HG03460 (cell line): ENCODE measurements around the gene BUB1.
"Not testable (repeated sequence)": the region's sequence is repeated elsewhere in the genome, so short reads cannot be mapped to it uniquely, and the experiment has no call there.

ENCODE experiments used
- ATAC-seq: cut with Tn5 transposase; IDR thresholded peaks from one replicate; pipeline ENCODE4 v1.9.1; 2021; ENCODE audit not compliant: unreplicated experiment

Gene BUB1

DNA sequence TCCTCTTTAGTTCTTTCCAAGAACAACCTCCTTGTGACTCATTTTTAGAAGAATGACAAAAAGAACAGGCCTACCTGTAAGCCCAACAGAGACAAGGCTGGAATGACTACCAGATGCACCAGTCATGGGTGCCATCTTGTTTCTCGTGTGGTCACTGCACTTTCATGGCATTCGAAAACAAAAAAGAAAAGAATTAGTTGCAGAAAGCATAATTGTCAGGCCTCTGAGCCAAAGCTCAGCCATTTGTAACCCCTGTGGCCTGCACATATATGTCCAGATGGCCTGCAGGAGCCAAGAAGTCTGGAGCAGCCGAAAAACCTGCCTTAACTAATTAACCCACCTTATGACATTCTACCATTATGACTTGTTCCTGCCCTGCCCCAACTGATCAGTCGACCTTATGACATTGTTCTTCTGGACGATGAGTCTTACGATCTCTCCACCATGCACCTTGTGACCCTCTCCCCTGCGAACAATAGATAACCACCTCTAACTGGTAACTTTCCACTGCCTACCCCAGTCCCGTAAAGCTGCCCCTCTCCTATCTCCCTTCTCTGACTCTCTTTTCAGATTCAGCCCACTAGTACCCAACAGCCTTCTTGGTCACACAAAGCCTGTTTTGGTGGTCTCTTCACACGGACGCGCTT lies 13.9 kb upstream of the BUB1 start:
- no peak for ATAC-seq

DNA sequence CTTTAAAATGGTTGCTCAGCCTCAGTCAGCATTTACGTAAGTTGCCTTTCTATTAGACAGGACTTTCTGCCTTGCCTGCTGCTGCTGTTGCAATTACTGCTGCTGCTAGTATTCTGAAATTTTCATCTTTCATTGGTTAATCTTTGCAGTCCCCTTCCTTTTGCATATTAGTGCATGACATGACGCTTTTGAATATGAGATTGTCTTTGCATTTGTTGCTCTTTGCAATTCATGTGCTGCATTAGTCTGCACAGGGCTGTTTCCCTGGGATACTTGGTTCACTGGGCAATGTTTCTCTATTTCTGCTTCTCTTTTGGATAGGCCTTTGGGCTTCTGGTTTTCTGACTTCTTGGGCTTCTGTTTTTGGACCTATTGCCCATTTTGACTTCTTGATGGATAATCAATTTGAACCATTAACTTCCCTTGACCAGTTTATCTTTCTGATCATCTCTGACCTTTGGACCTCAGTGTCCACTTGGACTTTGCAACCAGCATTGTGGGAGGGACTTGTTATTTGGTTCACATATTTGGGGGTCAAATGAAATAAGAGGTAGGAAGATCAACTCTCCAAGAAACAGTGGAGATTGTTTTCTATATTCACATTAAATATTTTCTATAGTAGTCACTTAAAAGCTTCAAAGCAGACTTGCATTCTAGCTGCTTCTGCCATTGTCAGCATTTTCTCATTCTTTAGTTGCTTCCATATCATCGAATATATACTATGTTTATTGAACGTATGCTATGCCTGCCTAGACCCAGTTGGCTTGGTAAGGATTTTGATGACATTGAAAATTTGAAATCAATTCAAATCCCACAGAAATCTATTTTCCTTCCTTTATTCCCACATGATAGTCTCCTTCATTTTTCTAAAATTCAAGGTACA lies 12.5 kb upstream of the BUB1 start:
- ATAC-seq: no peak

DNA sequence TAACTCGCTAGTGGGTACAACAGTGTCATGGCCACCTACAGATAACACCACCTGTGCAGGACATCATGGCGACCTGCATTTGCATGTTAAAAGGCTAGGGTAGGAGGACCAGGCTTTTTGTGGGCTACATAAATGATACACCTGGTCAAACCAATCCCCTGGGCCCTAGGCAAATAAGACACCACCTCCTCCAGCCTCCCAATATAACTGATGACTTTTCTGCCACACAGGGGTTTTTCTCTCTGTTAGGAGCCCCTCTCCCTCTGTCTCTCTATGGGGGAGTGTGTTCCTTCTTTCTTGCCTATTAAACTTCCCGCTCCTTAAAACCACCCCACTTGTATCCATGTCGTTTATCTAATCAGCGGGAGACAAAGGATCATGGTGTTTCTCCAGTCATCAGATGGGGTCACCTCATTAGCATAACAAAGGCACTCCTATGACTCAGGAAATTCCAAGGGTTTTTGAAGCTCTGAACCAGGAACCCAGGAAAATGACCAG lies 10.8 kb upstream of the BUB1 start:
- no peak for ATAC-seq

DNA sequence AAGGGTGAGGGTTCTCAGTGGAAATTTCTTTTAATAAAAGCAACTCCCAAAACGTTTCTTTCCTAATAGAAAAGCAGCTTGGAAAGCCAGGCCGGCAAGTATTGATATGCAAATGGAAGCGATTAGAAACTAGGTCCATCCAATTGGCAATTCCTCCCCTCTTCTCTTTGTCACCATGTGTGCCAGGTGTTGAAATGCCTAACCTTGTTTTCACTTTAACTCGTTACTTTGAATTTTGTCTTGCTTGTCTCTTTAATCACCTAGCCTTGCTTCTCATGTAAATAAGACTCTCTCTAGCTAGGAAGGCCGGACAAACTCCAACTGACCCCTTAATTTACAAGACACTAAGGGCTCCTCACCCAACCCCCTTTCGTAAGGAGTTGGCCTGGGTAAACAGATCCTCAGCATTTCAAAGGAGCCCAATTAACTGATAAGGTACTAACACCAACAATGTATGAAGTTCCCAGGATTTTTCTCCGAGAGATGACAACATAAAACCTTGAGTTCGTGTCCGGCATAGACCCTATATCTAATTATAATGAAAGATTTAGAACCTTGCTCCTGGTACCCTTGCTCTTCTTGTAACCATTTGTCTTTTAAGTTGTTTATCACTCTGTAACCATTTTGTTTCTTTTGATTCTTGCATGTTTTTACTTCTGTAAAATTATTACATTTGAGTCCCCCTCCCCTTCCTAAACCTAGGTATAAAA lies 10.1 kb upstream of the BUB1 start:
- ATAC-seq: not testable (repeated sequence)

DNA sequence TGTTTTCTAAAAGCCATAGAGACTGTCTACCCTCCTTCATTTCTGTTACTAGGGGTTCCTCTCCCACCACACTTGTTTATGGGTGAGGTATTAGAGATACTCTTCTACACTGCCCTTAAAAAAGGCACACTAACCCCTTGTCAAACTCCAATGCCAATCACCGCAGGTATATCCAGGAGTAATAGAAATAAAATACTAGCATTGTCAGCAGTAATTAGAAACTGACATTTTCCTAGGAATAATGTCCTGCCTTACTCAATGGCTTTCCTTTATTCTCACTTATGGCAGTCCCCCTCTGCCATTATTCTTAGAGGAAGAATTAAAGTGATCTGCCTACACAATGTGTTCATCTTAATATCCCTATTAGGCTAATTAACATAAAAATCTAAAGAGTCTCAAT lies 5.0 kb upstream of the BUB1 start:
- no peak for ATAC-seq

DNA sequence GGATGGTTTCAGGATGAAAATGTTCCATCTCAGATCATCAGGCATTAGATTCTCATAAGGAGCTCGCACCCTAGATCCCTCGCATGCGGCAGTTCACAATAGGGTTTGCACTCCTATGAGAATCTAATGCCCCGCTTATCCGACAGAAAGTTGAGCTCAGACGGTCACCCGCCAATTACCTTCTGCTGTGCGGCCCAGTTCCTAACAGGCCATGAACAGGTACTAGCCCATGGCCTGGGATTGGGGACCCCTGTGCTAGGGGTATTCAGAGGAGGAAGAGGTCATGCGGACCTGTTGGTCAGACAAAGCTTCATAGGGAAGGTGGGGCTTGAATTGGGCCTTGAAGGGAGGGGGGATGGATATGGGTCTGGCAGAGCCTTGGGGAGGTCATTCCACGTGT lies 4.4 kb upstream of the BUB1 start:
- no peak for ATAC-seq

DNA sequence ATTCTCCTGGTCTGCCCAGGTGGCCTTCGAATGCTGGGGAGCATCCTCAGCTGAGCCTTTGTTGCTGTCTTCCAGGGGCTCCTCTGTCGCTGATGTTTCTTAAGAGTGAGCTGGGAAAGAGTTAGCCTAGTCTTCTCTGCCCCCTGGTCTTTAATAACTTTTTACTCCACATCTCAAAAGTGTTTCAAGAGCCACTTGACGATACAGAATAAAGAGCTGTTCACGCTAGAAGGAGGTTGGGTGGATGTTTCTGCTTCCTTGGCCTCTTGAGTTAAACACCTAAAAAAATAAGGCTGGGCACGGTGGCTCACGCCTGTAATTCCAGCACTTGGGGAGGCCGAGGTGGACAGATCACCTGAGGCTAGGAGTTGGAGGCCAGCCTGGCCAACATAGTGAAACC lies 2.8 kb upstream of the BUB1 start:
- no peak for ATAC-seq

DNA sequence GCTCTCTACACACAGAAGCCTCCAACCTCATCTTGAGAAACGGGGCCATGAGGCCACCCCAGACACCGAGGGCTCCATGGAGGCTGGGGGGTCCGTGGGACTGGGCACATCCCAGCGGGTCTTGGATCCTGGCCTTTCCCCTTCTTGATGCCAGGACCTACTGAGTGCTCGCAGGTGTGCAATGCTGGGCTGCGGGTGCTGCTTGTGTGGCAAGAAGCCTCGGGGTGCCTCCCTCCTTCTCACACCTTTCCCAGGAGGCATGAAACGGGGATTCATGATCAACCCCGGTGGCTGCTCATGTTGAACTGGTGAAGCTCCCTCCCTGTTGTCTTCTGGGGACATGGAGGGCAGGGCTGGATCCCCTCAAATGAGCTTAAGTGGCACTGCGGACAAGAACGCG lies 2.0 kb upstream of the BUB1 start:
- no peak for ATAC-seq

DNA sequence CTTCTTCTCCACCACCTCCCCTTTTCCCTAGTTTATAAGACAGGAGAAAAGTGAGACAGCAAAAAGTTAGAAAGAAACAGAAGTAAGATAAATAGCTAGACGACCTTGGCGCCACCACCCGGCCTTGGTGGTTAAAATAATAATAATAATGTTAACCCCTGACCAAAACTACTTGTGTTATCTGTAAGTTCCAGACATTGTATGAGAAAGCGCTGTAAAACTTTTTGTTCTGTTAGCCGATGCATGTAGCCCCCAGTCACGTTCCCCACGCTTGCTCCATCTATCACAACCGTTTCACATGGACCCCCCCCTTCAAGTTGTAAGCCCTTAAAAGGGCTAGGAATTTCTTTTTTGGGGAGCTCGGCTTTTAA lies 1.5 kb upstream of the BUB1 start:
- ATAC-seq: no peak

DNA sequence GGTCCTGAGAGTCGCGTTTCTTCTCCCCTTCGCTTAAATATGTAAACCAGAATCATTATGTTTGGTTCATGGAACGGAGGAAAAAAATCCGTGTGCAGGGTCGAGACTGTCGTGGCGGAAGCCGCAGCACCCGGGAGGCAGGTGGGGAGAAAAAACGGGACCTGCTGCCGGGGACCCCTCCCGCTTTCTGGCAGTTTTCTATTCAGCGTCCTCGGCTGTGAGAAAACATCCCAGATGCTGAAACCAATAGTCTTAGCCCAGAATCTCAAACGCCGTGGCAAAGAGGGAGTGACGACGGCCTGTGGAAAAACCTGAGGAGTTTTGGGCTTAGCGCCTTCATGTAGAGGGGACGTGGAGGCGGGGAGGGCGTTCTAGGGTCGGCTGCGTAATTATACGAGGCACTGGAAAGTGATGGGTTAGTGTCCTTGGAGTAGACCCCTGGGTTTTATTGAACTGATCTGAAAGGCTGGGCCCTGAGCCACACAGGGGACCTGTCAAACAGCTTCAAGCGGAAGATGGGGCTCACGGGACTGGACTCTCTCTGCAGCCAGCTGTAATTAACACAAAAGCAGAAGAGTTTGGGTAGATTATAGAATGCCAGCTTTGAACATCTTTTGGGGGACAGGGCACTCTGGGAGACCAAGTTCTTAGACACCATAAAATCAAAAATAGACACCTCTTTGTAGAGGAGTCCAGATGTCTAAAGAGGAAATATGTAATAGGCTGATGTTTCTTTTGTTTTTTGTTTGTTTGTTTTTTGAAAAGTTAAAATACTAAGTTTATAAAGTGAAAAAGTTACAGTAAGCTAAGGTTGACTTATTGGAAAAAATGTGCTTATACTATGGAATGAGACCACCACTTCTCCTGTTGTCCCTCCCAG lies 834 bp upstream of the BUB1 start:
- ATAC-seq: no peak

DNA sequence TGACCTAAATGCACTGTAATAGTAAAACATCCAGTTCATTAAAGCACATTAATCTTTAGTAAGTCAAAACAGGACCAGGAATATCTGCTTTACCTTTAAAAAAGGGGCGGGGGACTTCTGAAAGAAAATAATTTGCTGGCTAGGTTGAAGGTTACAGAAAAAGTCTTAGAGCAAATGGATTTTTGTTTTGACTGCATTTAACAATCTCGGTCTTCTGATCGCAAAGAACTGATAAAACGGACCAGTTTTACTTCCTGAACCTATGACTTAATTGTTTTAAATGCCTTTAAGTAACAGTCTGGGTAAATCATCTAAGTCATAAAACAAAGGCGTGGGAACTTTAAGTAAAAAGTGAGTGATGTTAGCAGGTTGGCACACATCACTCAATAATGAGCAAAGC lies 783 bp downstream of the BUB1 start:
- ATAC-seq: no peak

DNA sequence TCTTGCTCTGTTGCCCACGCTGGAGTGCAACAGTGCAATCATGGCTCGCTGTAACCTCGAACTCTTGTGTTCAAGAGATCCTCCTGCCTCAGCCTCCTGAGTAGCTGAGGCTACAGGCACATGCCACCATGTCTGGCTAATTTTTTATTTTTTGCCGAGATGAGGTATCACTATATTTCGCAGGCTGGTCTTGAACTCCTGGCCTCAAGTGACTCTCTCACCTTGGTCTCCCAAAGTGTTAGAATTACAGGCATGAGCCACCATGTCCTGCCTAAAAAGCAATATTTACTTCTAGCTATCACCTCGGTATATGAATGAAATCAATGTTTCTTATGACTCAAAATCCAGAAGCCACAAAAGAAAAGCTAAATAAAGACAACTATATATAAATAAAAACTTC lies 2.2 kb downstream of the BUB1 start:
- ATAC-seq: no peak

DNA sequence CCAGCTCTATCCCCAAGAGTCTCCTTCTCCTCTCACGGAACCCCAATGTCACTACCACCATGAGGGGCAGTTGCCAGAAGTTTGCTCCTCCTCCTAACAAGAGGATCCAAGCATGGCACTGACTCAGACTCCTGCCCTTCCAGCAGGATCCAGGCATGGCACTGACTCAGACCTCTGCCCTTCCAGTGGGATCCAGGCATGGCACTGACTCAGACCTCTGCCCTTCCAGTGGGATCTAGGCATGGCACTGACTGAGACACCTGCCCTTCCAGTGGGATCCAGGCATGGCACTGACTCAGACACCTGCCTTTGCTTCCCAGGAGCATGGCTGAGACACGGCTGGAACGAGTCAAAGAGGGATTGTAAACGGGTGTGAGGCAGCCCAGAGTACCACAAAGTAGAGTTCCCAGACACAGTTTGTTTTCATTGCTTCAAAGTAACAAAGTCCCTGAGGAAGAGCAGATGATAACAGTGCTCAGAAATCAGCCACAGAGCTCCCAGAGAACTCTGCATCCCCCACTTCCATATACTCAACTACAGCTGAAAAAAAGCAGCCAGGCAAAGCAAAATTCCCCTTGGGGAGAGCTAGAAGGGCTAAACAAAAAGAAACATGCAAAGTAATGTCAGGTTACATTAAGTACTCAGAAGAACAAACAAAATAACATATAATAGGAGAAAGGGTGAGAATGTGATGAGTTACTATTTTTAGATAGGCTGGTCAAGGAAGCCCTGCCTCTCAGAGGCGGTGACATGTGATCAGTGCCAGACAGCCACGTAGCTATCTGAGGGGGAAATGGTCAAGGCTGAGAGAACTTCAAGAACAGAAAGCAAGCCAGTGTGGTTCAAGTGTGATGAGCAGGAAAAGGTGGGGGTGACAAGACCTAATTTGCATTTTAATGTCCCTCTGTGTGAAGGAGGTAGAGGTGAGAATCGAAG lies 3.0 kb downstream of the BUB1 start:
- peak; percentile 87 for ATAC-seq

DNA sequence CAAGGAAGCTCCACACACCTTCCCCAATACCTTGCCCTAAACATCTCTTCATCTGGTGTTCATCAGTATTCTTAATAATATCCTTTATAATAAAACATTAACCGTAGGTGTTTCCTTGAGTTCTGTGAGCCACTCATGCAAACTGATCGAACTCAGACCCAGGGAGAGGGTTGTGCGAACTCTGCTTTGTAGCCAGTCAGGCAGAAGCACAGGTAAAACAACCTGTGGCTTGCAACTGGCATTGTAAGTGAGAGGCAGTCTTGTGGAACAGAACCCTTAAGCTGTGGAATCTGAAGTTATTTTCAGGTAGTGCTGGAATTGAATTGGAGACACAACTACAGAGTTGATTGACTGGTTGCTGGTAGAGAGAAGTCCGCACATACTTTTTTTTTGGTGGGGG lies 4.7 kb downstream of the BUB1 start:
- ATAC-seq: no peak

DNA sequence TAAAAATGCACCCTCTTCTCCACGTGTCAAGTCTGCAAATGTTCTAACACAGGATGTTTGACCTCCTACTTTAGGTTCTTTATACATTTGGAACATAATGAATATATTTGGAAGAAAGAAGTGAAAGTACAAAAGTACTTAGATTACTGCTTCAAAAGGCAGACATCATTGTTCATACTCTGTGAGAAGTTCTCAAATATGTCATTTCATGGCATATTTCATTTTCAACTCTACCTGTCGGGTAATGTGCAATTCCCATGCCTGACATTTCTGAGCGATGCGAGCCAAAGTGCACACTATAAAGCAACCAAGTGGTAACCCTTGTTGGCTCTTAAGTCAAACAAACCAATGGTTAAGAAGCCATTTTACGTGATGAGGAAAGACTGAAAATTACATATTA lies 7.0 kb downstream of the BUB1 start:
- ATAC-seq: no peak

DNA sequence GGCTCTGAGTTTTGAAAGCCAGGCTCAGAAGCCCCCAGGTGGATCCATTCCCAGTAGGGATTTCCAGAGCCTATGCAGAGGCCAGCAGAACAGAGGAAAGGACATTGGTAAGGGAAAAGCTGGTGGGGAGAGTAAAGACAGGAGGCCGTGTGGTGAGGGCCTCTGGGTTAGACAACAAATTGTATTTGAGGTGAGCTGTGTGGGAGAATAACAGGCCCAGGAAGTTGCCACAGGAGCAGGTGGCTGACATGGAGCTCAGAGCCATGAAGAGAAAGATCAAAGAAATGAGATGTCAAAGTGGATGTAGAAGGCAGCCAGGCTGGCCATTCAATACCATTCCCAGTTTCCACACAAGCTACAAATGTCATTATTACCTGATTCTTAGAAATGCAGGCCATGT lies 8.8 kb downstream of the BUB1 start:
- no peak for ATAC-seq

DNA sequence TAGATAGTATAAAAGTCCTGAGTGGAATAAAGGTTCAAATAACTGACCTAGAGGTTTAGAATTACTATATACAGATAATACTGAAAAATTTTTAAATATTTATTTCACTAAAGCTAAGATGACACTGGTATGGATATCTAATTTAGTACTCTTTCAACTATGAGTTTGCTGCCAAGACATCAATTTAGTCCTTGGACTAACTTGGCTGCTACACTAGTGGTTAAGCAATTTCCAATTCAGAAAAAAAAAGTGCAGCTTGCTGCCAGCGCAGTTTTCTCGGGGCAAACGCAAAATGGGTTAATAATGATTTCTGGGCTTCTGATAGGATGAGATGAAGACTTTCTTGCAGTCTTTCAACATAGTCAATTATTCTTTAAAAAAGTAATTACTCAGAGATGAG lies 10.8 kb downstream of the BUB1 start:
- no peak for ATAC-seq

DNA sequence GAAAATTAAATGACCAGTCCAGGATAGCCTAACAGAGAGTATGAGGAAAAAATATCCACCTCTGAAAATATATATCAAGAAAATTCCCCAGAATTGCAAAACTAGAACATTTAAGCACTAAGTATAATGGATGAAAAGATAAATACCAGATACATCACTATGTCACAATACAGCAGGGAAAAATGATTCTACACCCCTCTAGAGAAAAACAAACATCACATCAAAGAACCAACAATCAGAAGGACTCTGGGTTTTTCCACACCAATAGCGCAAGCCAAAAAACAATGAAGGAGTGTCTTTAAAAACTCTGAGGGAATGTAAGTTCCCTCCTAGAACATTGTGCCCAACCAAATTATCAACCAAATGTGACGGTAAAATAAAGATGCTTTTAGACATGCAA lies 13.7 kb downstream of the BUB1 start:
- no peak for ATAC-seq

DNA sequence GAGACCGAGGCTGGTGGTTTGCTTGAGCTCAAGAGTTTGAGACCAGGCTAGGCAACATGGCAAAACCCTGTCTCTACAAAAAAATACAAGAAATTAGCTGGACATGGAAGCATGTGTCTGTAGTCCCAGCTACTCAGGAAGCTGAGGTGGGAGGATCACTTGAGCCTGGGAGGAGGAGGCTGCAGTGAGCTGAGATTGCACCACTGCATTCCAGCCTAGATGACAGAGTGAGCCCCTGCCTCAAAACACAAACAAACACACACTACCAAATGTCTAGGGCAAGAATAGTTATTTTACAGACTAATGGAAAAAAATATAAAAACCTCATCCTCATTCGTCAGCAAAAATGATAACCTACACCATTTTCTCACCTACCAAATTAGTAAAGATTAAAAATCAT lies 15.3 kb downstream of the BUB1 start:
- no peak for ATAC-seq

DNA sequence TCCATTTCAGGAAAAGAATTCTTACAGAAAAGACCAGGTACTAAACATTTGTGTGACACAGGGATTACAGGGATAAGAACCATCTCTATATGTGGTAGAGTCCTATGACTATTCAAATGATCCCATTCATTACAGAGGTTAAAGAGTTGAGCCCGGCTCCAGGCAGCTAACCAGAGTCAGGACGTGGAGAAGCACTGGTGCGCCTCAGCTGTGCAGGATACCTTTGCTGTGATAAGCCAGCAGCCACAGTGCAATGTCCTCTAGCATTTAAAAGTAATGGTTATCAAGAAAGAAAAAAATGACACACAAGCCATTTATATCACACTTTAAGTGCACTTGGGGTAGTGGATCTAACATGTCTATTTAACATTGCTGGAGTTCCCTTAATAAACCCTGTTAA lies 17.3 kb downstream of the BUB1 start:
- ATAC-seq: no peak
